Natural killer cell (primary cell): ENCODE data around the gene RPL10A. TPM values are rescaled to one million over a fixed set of nuclear protein-coding genes. Genes with fewer than 3 reads are reported as not detected.

Experiments used
- ATAC-seq, 3 donors: fragments of 150-1000 bp in 2 of 3; fragments of 200-7000 bp in 1 of 3; cut with Tn5 transposase; 1 replicate in 1 of 3; 2 replicates in 2 of 3; pipeline ENCODE4 v1.10.0; 2021; ENCODE audit warnings: mild to moderate bottlenecking in 2 of 3, moderate library complexity in 2 of 3
- DNase-seq, 2 donors: peaks; one replicate each; pipeline versions ENCODE4 v3.0.0 to v3.0.0-alpha.2; 2013 to 2021; ENCODE audit warnings: mixed read lengths in 1 of 2
- H3K27ac ChIP-seq: one replicate; pipeline ENCODE4 v1.5.1; 2013; ENCODE audit warnings: mild to moderate bottlenecking, low read length
- H3K27me3 ChIP-seq: one replicate; pipeline ENCODE4 v1.6.1; 2013; ENCODE audit warnings: low read length; ENCODE audit not compliant: control insufficient read depth, insufficient read depth
- H3K36me3 ChIP-seq: one replicate; pipeline ENCODE4 v1.6.1; 2013; ENCODE audit warnings: low read length; ENCODE audit not compliant: control insufficient read depth, insufficient read depth
- H3K4me1 ChIP-seq: one replicate; pipeline ENCODE4 v1.6.1; 2013; ENCODE audit warnings: low read length; ENCODE audit not compliant: control insufficient read depth, insufficient read depth
- H3K4me3 ChIP-seq: one replicate; pipeline ENCODE4 v1.5.1; 2013; ENCODE audit warnings: low read length
- H3K9me3 ChIP-seq: one replicate; pipeline ENCODE4 v1.6.1; 2013; ENCODE audit warnings: low read length; ENCODE audit not compliant: control insufficient read depth, insufficient read depth
- H3K27ac Mint-ChIP-seq, 2 donors: one replicate each; pipeline ENCODE4 v1.8.0; 2022; ENCODE audit warnings: mild to moderate bottlenecking in 2 of 2, mixed read lengths in 2 of 2, moderate library complexity in 1 of 2
- H3K27me3 Mint-ChIP-seq, 2 donors: one replicate each; pipeline ENCODE4 v1.8.0; 2022; ENCODE audit warnings: low read depth in 2 of 2, mixed read lengths in 2 of 2
- H3K36me3 Mint-ChIP-seq: one replicate; pipeline ENCODE4 v1.8.0; 2022; ENCODE audit warnings: mixed read lengths
- H3K4me1 Mint-ChIP-seq, 2 donors: one replicate each; pipeline ENCODE4 v1.8.0; 2022; ENCODE audit warnings: mixed read lengths in 2 of 2
- H3K4me3 Mint-ChIP-seq: one replicate; pipeline ENCODE4 v1.8.0; 2022; ENCODE audit warnings: mild to moderate bottlenecking, moderate library complexity, mixed read lengths
- H3K9me3 Mint-ChIP-seq, 2 donors: one replicate each; pipeline ENCODE4 v1.8.0; 2022; ENCODE audit warnings: mixed read lengths in 2 of 2
- CTCF ChIP-seq: fragments of 200-600 bp; IDR thresholded peaks from one replicate; pipeline ENCODE4 v1.8.0; 2022; ENCODE audit warnings: antibody characterized with exemption
- WGBS: methylation state at CpG from one replicate; pipeline ENCODE4 v1.1.7; 2013; ENCODE audit warnings: missing lambda C conversion rate; ENCODE audit not compliant: insufficient coverage; 5-methylcytosine and 5-hydroxymethylcytosine counted together
- intact Hi-C: fragments of 100-400 bp; cut with micrococcal nuclease; formaldehyde crosslinking; loops from one replicate; pipeline ENCODE4 v1.14.2; 2022
- total RNA-seq, 4 donors: library from RNA; stranded (reverse); fragments of 120-200 nt in 1 of 4; gene quantifications; one replicate each; pipeline versions ENCODE4 v1.2.3 to v1.2.4, GENCODE V29; 2013 to 2022

RPL10A gene
- total RNA-seq, 3 donors from 2014 or later (not counting 1 experiment from before 2014, with no cell fraction given) = 723 to 943 (median 942) TPM

- intact Hi-C loops = no loop called here
- Mint-ChIP-seq H3K27ac (no peak overlapping the region), H3K4me3 (no peak overlapping the region), H3K4me1 (peaks cover under 1% of the 10 kb centered on the region in 2 donors), H3K27me3 (no peaks in the 10 kb centered on the region), H3K36me3 (no peaks in the 10 kb centered on the region), H3K9me3 (no peaks in the 10 kb centered on the region)
- 90% methylated on average over 13 of the region's 14 CpGs for WGBS
- H3K9me3 ChIP-seq = no peaks in the 10 kb centered on the region
- no peak overlapping the region for H3K27ac ChIP-seq
- TF ChIP-seq CTCF = no peak
- H3K27me3 ChIP-seq = no peaks in the 10 kb centered on the region
- ATAC-seq (peak in 1 of 3 donors; percentile 6), DNase-seq (no peak)
- H3K36me3 ChIP-seq = peaks cover 24% of the 10 kb centered on the region
- peaks cover 7% of the 10 kb centered on the region for H3K4me1 ChIP-seq
- no peak overlapping the region for H3K4me3 ChIP-seq
These were observed 7.8 kb downstream of the RPL10A start for GRCh38 chr6:35476004-35476403.

- H3K27ac Mint-ChIP-seq = no peak overlapping the region
- no peak overlapping the region for H3K4me3 Mint-ChIP-seq
These were observed 8.8 kb downstream of the RPL10A start for GRCh38 chr6:35477028-35477427.

GRCh38 chr6:35477551-35478179 is 9.5 kb downstream of the RPL10A start:
- no peak overlapping the region for H3K27ac ChIP-seq
- no peaks in the 10 kb centered on the region for H3K36me3 Mint-ChIP-seq
- H3K9me3 ChIP-seq = no peaks in the 10 kb centered on the region
- H3K27ac Mint-ChIP-seq = no peak overlapping the region
- H3K9me3 Mint-ChIP-seq = no peaks in the 10 kb centered on the region
- intact Hi-C loops = no loop called here
- TF ChIP-seq CTCF = no peak
- H3K4me3 ChIP-seq = no peak overlapping the region
- no peaks in the 10 kb centered on the region for H3K27me3 Mint-ChIP-seq
- no peak for DNase-seq
- WGBS = 96% methylated on average over 4 of the region's 5 CpGs
- no peaks in the 10 kb centered on the region for H3K27me3 ChIP-seq
- H3K36me3 ChIP-seq = peaks cover 10% of the 10 kb centered on the region
- no peak overlapping the region for H3K4me3 Mint-ChIP-seq
- H3K4me1 ChIP-seq = no peaks in the 10 kb centered on the region
- ATAC-seq = no peak
- H3K4me1 Mint-ChIP-seq = no peaks in the 10 kb centered on the region

More at GRCh38 chr6:35477028-35477427, 8.8 kb downstream of the RPL10A start:
- H3K4me3 ChIP-seq = no peak overlapping the region
- ATAC-seq (no peak), DNase-seq (no peak)
- H3K36me3 ChIP-seq = peaks cover 17% of the 10 kb centered on the region
- 91% methylated on average over 7 of the region's 8 CpGs for WGBS
- Mint-ChIP-seq H3K4me1 (no peaks in the 10 kb centered on the region), H3K27me3 (no peaks in the 10 kb centered on the region), H3K9me3 (no peaks in the 10 kb centered on the region), H3K36me3 (no peaks in the 10 kb centered on the region)
- H3K27ac ChIP-seq = no peak overlapping the region
- no peaks in the 10 kb centered on the region for H3K27me3 ChIP-seq
- H3K9me3 ChIP-seq = no peaks in the 10 kb centered on the region
- TF ChIP-seq CTCF = no peak
- no peaks in the 10 kb centered on the region for H3K4me1 ChIP-seq
- intact Hi-C loops = no loop called here

GRCh38 chr6:35478259-35478658 is 10.1 kb downstream of the RPL10A start:
- H3K4me3 ChIP-seq = no peak overlapping the region
- TF ChIP-seq CTCF = no peak
- no peaks in the 10 kb centered on the region for H3K4me1 ChIP-seq
- H3K36me3 ChIP-seq = peaks cover 5% of the 10 kb centered on the region
- DNase-seq (no peak), ATAC-seq (no peak)
- no peaks in the 10 kb centered on the region for H3K9me3 Mint-ChIP-seq
- H3K27me3 ChIP-seq = no peaks in the 10 kb centered on the region
- H3K36me3 Mint-ChIP-seq = no peaks in the 10 kb centered on the region
- H3K9me3 ChIP-seq = no peaks in the 10 kb centered on the region
- no peaks in the 10 kb centered on the region for H3K27me3 Mint-ChIP-seq
- H3K27ac Mint-ChIP-seq = no peak overlapping the region
- no peaks in the 10 kb centered on the region for H3K4me1 Mint-ChIP-seq
- 94% methylated on average over 7 of the region's 7 CpGs for WGBS
- H3K27ac ChIP-seq = no peak overlapping the region
- intact Hi-C loops = no loop called here
- H3K4me3 Mint-ChIP-seq = no peak overlapping the region
